GM12873 (cell line): ENCODE data around the gene DDC.

Experiments
- TF ChIP-seq, protein P1 (sequence below): IDR thresholded peaks from 2 replicates; pipeline ENCODE4 v1.5.1; 2012; ENCODE audit warnings: low read depth, mild to moderate bottlenecking, moderate library complexity, low read length, control low read depth; ENCODE audit not compliant: insufficient read depth; ENCODE audit errors: missing control alignments

The DDC gene

DNA sequence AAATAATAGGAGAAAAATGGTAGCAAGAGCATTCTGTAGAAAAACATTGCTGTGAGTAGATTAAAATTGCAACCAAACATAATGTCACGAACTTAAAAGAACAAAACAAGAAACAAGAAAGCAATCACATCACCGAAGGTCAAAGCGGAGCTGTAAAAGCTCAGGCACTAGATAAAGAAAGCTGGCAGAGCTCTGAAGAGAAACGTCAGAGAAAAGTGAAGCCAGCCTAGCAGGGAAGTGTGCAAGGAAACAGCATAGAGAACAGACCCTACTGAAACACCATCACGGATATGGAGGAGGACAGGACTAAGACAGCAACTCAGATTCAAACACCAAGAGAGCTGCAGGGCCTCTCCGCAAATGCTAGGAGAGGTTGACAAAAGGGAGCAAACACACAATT lies 22.5 kb upstream of the DDC start:
- TF ChIP-seq, protein P1, sequence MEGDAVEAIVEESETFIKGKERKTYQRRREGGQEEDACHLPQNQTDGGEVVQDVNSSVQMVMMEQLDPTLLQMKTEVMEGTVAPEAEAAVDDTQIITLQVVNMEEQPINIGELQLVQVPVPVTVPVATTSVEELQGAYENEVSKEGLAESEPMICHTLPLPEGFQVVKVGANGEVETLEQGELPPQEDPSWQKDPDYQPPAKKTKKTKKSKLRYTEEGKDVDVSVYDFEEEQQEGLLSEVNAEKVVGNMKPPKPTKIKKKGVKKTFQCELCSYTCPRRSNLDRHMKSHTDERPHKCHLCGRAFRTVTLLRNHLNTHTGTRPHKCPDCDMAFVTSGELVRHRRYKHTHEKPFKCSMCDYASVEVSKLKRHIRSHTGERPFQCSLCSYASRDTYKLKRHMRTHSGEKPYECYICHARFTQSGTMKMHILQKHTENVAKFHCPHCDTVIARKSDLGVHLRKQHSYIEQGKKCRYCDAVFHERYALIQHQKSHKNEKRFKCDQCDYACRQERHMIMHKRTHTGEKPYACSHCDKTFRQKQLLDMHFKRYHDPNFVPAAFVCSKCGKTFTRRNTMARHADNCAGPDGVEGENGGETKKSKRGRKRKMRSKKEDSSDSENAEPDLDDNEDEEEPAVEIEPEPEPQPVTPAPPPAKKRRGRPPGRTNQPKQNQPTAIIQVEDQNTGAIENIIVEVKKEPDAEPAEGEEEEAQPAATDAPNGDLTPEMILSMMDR: no peak

DNA sequence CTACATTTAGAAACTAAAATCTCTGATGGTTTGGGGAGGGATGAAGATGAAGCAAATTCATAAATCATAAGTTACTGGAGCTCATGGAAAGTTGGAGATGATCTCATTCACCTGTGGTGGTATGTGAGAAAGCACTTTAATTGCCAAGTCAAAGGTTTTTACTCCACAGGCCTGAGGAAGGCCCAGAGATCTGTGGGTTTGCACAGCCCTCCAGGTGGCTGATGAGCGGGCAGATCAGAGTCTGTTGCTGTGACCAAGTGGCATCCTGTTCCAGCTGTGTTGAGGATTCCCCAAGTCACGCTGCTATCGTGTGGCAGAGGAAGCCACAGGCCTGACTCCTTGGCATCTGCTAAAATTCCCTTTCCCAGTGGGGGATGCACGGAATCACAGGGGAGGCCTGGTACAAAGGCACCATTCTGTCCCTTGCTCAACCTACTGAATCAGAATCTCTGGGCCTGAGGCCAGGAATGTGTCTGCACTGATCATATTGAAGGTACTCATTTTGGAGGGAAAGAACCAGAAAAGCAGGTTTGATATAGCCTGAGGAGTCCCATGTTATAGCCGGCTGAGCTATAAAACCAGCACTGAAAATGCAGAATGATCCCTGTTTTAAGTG lies 19.7 kb upstream of the DDC start:
- TF ChIP-seq, protein P1: no peak

DNA sequence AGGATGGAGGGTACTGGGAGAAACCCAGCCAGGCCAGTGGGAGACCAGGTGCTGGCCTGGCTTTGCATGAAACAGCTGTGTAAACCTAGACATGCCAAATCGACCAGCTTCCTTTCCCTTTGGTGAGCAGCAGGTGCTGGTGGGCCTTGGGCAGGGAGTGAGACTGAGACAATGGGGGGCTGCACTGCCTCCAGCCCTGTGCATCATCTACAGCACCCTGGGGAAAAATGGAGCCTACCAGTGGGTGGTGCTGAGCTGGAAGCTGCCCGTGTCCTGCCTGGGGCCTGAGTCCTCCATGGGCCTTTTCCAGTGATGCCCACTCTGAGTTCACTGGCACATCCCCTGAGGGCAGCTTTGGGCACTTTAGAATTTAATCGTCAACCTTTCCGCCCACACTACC lies 19.2 kb upstream of the DDC start:
- TF ChIP-seq, protein P1: no peak

DNA sequence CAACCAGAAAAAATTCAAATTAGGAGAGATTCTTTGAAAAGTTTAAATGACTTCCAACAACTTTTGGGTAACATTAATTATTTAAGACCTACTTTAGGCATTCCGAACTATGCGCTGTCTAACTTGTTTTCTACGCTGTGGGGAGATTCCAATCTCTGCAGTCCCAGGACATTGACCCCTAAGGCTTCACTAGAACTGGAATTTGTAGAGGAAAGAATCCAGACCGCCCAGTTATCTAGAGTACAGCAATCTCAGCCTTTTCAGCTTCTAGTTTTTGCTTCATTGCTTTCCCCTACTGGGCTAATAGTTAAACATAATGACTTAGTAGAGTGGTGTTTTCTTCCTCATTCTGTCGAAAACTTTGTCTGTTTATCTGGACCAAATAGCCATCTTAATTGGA lies 14.9 kb upstream of the DDC start:
- TF ChIP-seq, protein P1: no peak

DNA sequence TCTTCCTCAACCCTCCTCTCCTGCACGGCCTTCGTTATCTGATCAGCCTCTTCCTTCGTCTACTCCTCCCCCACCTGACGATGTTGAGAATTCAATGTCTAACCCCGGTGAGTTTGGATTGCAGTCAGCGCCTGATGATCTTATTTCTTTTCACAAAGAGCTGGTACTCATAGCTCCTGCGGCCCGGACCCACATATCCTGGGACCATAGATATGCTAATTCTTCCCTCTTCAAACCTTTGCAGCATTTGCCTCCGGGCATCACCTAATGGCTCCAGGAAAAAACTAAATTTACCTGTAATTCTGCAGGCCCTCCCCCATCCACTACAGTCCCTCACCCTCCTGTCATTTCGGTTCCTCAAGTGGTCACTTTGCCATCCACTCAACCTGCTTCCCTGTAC lies 12.4 kb upstream of the DDC start:
- TF ChIP-seq, protein P1: no peak

DNA sequence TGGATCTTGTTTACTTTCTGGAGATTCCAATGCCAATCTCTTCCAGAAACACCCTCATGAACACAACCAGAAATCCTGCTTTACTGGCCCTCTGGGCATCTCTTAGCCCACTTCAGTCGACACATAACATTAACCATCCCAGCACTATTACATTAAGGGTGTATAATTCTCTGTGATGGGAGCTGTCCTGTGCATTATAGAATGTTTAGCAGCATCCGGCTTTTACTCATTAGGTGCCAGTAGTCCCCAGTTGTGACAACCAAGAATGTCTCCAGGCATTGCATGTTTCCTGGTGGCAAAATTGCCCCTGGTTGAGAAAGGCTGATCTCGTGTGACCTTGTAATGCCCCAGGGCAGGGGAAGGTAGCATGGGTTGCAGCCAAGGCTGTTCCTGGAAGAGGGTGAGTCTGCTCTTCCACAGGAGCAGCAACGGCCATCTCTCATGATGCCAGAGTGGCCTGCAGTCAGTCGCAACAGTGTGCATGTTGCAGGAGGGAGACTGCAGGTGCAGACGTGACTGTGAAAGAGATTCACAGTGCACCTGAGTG lies 2.6 kb upstream of the DDC start:
- TF ChIP-seq, protein P1: no peak

DNA sequence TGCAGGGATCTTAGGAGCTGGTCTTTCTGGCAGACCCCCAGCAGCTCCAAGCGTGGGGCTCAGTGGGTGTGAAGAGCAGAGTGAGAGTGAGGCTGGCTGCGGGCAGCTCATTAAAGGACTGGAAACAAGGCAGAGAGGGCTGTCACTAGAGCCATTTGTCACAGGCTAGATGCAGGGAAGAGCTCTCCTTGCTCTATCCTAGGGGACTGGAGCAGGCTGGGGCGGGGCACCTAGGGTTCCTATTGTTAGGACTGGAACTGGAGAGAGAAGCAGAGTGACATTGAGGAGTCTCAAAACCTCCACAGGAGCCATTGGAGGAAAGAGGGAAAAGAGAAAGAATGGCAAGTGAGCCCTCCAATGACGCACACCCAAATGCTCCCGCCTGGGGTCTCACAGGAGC lies 772 bp upstream of the DDC start:
- TF ChIP-seq, protein P1: no peak

DNA sequence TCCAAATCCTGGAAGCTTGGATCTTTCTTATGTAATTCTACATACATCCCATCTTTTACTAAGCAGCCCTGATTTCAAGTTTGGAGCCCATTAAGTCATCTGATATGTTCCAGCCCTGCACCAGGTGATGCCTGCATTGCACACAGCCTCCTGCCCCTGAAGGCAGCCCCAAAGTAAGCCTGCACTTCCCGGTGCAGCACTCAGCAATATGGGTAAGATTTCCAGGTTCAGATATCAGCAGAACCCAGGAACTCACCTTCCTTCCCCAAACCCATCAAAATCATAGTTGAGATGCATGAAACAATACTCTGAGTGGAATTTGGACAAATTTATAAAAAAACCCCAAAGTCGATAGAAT lies 333 bp upstream of the DDC start:
- TF ChIP-seq, protein P1: no peak
